Measurements from ENCODE around the gene GFOD2. TPM values are rescaled to one million over a fixed set of nuclear protein-coding genes. Genes with fewer than 3 reads are reported as not detected.

Gene GFOD2
- total RNA-seq, 1 experiment from 2014 or later: 16.8 TPM

GRCh38 chr16:67659675-67660563, 59.2 kb downstream of the GFOD2 start, which contains the start of gene ACD:
TSS of gene ACD (minus strand) at chr16:67660260. CDS start at chr16:67660220, 40 bp downstream.
- peak; percentile 95 for DNase-seq (ENCODE audit: low spot score)

- DNase-seq (ENCODE audit: low spot score): no peak
These were observed 60.1 kb downstream of the GFOD2 start for GRCh38 chr16:67658849-67659674.

DNA sequence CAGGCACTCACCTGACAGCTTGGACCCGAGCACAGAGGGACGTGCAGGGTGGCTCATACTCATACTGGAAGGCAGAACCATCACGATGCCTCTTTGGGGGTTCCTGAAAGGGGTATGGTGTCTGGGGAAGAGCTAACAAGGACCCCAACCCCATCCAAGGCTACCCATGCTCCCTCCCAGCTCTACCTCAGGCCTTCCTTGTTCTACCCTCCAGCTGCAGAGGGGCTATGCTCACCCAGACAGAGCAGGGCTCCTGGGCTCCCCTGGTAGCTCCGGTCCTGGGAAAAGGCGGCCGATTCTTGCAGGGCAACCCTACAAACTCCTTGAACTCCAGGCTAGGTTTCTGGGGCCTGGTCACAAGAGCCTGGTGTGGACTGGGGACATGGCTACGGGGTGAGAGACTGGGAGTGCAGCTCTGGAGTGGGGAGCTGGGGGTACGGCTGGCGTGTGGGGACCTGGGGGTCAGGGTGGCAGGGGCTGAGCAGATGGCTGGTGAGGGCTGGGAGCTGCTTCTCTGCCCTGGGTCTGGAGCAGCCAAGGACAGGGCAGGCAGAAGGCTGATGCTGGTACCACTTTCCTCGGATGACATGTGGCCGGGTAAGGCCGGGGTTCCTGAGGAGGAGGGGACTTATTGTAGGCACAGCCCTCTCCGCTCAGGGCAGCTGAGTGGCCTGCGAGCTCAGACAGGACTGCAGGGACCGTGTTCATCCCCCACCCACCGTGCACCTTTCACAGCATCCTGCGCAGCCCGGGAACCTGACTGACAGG, 61.2 kb downstream of the GFOD2 start:
- no peak for DNase-seq (ENCODE audit: low spot score)

DNA sequence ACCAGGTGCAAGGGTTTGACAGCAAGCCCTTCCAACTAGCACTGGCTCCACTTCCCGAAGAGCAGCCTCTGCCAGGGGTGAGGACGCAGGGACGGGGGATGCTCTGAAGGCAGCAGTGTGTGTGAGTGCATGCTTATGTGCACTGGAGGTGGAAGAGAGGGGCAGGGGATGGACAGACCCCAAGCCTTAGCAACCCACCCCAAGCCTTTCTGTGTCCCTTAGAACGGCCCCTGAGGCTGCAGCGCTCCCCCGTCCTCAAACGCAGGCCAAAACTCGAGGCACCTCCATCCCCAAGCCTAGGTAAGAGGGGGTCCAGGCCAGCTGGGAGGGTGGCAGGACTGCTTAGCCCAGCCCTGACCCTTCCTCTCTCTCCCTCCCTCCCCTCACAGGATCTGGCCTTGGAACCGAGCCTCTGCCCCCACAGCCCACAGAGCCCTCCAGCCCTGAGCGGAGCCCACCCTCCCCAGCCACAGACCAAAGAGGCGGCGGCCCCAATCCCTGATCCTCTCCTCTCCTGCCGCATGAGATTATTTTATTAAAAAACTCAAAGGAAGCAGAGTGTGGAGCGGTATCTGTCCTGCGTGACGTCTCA, 62.0 kb downstream of the GFOD2 start:
- DNase-seq (ENCODE audit: low spot score): no peak

- no peak for DNase-seq (ENCODE audit: low spot score)
These were observed 62.6 kb downstream of the GFOD2 start for GRCh38 chr16:67656344-67657016.

- no peak for DNase-seq (ENCODE audit: low spot score)
These were observed 63.8 kb downstream of the GFOD2 start for GRCh38 chr16:67655363-67655762.

- no peak for DNase-seq (ENCODE audit: low spot score)
These were observed 64.7 kb downstream of the GFOD2 start for GRCh38 chr16:67654403-67654911.

DNA sequence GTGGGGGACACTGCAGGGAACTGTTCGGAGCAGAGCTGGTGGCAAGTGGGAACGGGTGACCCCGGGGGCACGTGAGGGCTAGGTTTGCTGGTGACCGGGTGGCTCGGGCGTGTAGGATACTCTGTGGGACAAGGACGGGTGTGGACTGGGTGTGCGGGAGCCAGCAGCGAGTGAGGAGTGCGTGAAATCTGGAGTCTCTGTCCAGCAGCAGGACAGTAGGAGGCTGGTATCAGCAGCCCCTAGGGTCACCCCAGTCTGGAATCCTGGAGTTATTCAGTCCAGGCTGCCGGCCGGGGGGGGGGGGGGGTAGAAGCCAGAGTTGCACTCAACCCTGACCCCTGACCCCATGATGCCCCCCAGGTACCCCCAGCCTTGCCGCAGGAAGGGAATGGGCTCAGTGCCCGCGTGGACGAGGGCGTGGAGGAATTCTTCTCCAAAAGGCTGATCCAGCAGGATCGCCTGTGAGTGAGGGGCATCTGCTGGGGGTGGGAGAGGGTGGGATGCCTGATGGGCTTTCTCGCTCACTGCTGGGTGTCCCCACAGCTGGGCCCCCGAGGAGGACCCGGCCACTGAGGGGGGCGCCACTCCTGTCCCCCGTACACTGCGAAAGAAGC, 65.2 kb downstream of the GFOD2 start:
- DNase-seq (ENCODE audit: low spot score): no peak

- no peak for DNase-seq (ENCODE audit: low spot score)
These were observed 65.9 kb downstream of the GFOD2 start for GRCh38 chr16:67653128-67653788.

DNA sequence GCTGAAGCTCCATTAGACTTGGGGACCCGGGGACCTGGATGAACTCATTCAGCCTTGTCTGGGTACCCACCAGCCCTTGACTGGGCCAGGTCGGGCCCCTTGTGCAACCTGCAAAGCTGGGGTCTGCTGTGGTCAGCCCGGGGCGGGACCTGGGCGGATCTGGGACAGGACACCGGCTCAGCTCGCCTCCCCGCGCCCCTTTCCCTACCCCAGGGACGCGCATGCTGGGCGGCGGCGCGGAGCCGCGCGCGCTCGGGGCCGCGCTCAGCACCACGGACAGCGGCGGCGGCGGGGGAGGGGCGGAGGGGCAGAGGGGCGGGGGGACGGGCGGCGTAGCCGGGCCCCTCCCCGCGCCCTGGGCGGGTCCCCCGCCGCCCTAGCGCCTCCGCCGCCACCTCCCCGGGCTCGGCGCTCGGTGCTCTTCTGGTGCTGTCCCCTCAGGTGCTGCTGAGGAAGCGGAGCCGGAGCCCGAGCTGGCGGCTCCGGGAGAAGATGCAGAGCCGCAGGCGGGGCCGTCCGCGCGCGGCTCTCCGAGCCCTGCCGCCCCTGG, 66.5 kb downstream of the GFOD2 start:
- no peak for DNase-seq (ENCODE audit: low spot score)

- DNase-seq (ENCODE audit: low spot score): no peak
These were observed 67.3 kb downstream of the GFOD2 start for GRCh38 chr16:67651847-67652246.

- DNase-seq (ENCODE audit: low spot score): no peak
These were observed 68.1 kb downstream of the GFOD2 start for GRCh38 chr16:67651039-67651438.

- DNase-seq (ENCODE audit: low spot score): no peak
These were observed 69.1 kb downstream of the GFOD2 start for GRCh38 chr16:67650023-67650422.

- no peak for DNase-seq (ENCODE audit: low spot score)
These were observed 69.6 kb downstream of the GFOD2 start for GRCh38 chr16:67649494-67649931.

GRCh38 chr16:67648764-67649407, 70.2 kb downstream of the GFOD2 start:
- DNase-seq (ENCODE audit: low spot score): no peak

GRCh38 chr16:67648088-67648763, 70.9 kb downstream of the GFOD2 start:
- DNase-seq (ENCODE audit: low spot score): no peak

GRCh38 chr16:67647681-67648080, 71.4 kb downstream of the GFOD2 start:
- no peak for DNase-seq (ENCODE audit: low spot score)

DNA sequence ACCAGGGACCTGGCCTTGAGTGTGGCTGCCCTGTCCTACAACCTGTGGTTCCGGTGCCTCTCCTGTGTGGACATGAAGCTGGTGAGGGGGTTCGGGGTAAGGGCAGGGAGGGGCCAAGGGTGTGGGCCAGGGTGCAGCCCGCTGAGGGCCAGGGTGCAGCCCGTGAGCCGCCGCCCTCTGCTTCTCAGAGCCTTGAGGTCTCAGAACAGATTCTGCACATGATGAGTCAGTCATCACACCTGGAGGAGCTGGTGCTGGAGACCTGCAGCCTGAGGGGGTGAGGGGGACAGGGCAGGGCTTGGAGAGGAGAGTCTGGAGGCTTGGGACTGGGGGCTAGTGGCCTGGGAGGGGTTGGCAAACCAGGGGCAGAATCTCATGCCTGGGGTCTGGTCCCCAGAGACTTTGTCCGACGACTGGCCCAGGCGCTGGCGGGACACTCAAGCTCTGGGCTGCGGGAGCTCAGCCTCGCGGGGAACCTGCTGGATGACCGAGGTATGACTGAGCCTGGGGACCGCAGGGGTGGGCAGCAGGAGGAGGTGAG, 71.9 kb downstream of the GFOD2 start:
- DNase-seq (ENCODE audit: low spot score): no peak

Data from HT-29 (cell line).